GM12864 (cell line): ENCODE measurements around the gene ADAM19.

Source experiments
- DNase-seq: peaks from one replicate; pipeline ENCODE4 v3.0.0-alpha.2; 2011; ENCODE audit warnings: low read depth
- H3K4me3 ChIP-seq: 2 replicates; pipeline ENCODE4 v1.5.1; 2011; ENCODE audit warnings: mild to moderate bottlenecking, low read depth, low read length, control low read depth
- TF ChIP-seq, protein P1 (sequence below): IDR thresholded peaks from 2 replicates; pipeline ENCODE4 v1.5.1; 2011; ENCODE audit warnings: low read depth, mild to moderate bottlenecking, moderate library complexity, low read length, control low read depth, inconsistent platforms; ENCODE audit errors: missing control alignments

The ADAM19 gene

DNA sequence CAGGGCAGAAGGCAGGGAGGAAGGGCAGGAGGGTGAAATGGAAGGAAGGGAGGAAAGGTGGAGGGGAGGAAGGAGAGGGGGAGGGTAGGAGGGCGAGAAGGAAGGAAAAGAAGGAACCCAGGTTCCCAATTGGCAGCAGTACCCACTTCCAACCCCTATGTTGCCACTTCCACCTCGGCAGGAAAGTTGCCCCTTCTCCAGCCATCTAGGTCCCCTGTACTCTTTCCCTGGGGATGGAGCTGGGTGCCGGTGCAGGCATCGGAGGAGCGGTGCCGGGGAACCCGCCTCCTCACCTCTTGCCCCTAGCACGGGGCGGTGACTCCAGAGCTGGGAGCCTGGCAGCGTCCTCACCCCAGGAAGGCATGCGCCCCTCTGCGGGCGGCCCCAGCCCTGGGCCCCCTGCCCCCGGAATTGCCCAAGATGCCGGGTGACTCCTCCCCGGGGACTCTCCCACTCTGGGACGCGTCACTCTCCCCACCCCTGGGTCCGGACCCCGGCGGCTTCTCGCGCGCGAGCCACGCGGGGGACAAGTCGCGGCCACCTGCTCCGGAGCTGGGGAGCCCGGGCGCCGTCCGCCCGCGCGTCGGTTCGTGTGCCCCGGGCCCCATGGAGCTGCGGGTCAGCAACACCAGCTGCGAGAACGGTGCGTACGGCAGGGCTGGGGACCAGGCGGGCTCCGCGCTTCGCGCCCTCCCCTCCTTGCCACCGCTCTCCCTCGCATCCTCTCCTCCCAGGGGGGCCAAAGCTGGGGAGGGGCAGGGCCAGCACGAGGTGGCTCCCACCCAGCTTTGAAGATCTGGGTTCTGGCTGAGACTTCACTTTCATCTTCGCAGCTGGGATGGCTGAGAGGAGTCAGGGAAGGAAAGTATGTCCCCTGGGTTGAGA, 115.6 kb downstream of the ADAM19 start, which contains the start of gene NIPAL4:
Gene NIPAL4, plus strand, starts transcription at position 499 of the 885 bp plus-strand sequence. Its CDS starts 108 bp downstream, at position 607.
- DNase-seq = no peak
- TF ChIP-seq, protein P1, sequence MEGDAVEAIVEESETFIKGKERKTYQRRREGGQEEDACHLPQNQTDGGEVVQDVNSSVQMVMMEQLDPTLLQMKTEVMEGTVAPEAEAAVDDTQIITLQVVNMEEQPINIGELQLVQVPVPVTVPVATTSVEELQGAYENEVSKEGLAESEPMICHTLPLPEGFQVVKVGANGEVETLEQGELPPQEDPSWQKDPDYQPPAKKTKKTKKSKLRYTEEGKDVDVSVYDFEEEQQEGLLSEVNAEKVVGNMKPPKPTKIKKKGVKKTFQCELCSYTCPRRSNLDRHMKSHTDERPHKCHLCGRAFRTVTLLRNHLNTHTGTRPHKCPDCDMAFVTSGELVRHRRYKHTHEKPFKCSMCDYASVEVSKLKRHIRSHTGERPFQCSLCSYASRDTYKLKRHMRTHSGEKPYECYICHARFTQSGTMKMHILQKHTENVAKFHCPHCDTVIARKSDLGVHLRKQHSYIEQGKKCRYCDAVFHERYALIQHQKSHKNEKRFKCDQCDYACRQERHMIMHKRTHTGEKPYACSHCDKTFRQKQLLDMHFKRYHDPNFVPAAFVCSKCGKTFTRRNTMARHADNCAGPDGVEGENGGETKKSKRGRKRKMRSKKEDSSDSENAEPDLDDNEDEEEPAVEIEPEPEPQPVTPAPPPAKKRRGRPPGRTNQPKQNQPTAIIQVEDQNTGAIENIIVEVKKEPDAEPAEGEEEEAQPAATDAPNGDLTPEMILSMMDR = no peak
- peak within 1 kb of the TSS; percentile 42 for H3K4me3 ChIP-seq

DNA sequence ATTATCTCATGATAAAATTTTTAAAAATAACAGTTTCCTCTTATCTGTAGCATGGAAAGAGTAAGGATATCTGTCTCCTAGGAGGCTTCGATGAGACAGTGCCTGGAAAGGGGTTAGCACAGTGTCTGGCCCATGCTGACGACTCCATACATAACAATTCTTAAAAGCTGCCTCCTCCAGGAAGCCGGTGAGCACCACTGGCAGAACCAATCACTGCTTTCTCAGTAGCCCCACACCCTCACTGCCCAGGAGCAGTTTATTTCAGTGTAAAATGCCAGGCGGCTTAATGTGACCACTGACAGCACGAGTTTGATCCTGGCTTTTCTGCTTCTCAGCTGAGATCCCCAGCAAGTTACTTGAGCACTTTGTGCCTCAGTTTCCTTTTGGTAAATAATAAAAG, 116.7 kb downstream of the ADAM19 start:
- no peak for DNase-seq
- no peak overlapping the region for H3K4me3 ChIP-seq
- TF ChIP-seq, protein P1 = no peak

DNA sequence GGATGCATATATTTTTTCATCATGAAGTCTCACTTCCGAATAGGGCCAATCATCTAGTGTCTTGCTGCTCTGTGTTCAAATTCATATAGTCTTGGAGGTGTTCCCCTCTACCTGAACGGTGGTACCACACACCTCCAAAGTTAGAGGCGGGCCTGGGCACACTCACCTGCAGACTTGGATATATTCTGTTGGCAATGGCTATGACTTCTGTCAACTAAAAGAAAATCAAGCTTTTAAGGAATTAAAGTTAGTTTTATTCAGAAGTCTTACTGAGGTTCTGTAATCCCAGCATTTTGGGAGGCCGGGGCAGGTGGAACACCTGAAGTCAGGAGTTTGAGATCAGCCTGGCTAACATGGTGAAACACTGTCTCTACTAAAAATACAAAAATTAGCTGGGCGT, 118.2 kb downstream of the ADAM19 start:
- TF ChIP-seq, protein P1 = no peak
- no peak overlapping the region for H3K4me3 ChIP-seq
- DNase-seq = no peak

DNA sequence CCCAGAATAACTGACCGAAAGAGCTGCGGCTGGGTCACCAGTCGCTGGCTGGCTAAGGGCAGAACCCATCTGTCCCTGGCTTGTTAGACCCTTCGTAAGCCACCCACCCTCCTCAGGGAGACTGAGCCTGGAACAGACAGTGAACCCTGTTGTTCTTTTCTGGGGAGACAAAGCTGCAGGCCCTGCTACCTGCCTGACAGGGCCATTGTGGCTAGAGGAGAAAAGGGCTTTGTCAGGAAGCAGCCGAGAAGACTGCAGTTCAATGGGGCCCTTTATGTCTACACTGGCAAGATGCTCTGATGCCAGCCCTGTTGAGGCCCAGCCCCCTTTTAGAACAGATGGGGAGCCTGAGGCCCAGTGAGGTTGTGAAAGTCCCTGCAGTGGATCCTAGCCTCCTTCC, 119.3 kb downstream of the ADAM19 start:
- TF ChIP-seq, protein P1 = no peak
- DNase-seq = no peak
- H3K4me3 ChIP-seq = no peak overlapping the region

DNA sequence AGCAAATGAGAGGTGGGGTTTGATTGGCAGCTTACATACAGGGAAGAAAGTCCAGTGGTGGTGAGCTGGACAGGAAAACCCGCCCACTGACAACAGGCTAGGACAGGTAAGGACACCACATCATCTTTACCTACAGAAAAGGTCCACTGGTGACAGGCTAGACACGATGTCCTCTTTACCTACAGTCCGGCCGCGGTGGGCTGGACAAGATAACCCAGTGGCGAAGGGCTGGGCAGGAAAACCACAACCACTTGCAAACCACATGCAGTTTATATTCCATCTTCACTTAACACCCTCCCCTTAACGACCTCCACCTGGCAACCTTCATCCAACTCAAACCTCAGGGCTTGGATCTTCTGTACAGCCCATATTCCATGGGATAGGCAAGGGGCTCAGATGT, 120.5 kb downstream of the ADAM19 start:
- no peak for DNase-seq
- no peak overlapping the region for H3K4me3 ChIP-seq
- TF ChIP-seq, protein P1 = no peak

DNA sequence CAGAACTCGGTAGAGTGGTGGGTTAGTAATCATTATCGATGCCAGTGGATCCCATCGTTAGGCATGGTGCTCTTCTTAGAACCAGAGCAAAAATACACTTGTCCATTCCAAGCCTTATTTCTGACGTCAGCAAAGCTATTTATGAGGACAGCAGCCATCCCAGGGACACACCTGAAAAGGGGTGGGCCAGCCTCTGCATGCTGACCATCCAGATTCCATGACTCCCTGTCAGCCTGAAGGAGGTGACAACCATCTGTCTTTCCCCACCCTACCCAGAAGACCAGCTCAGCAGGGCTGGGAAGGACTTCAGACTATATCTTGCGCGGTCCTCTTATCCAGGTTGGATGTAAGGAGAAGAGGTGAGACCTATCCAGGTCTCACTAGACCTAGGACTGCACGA, 121.3 kb downstream of the ADAM19 start:
- H3K4me3 ChIP-seq = no peak overlapping the region
- DNase-seq = no peak
- TF ChIP-seq, protein P1 = no peak

DNA sequence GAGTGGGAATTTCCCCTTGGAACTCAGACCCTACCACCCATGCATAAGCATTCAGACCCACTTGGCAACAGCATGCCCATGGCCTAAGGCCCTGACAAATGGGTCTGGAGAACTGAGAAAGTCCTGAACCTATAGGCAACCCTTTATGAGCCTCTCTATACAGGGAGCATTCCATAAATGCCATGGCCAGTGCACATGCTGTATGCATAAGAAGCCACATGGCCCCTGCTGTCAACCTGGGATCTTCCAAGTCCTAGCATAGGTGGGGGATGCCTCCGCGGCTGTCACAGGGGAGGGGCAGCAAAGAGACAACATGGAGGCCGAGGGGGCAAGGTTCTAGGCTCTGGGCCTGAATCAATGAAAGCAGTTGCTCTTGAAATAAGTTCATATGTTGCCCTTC, 123.8 kb downstream of the ADAM19 start:
- no peak for DNase-seq
- TF ChIP-seq, protein P1 = no peak
- H3K4me3 ChIP-seq = no peak overlapping the region
